IMR-90 (cell line): ENCODE results near the gene EEF1G. TPM values are rescaled to one million over a fixed set of nuclear protein-coding genes. Genes with fewer than 3 reads are reported as not detected.

ENCODE experiments used
- ATAC-seq: fragments of 200-7000 bp; cut with Tn5 transposase; 2 replicates; pipeline ENCODE4 v1.9.1; 2020; ENCODE audit warnings: low read depth, mild to moderate bottlenecking, moderate library complexity
- BruUV-seq: library from RNA; stranded (reverse); fragments of 400-500 nt; replicated peaks from 2 replicates; lab custom pipeline; 2021; lab: Mats Ljungman, UMichigan
- CTCF ChIA-PET: fragments of 300-600 bp; formaldehyde crosslinking; extraction: SDS; loops from one replicate; lab custom pipeline; 2021; ENCODE audit warnings: antibody characterized with exemption; lab: Yijun Ruan, JAX
- POLR2A ChIA-PET: fragments of 300-600 bp; sonication (Branson Sonifier 250); formaldehyde crosslinking; loops from one replicate; lab custom pipeline; 2022; ENCODE audit warnings: antibody characterized with exemption; ENCODE audit not compliant: unreplicated experiment; lab: Charles Lee
- DNase-seq: peaks from one replicate; pipeline ENCODE4 v3.0.0; 2013
- H2AFZ ChIP-seq: replicated peaks from 2 replicates; pipeline ENCODE3; 2013; ENCODE audit warnings: low read length, mild to moderate bottlenecking; ENCODE audit not compliant: poor library complexity
- H2AK5ac ChIP-seq: 2 replicates; pipeline ENCODE4 v1.6.1; 2013; ENCODE audit warnings: low read depth, low read length, inconsistent platforms
- H2AK9ac ChIP-seq: replicated peaks from 2 replicates; pipeline ENCODE3; 2013; ENCODE audit warnings: mild to moderate bottlenecking, low read depth, low read length, moderate library complexity; ENCODE audit not compliant: poor library complexity
- H2BK120ac ChIP-seq: 2 replicates; pipeline ENCODE4 v1.6.1; 2013; ENCODE audit warnings: low read depth, low read length, inconsistent platforms
- H2BK15ac ChIP-seq: 3 replicates; pipeline ENCODE4 v1.6.1; 2013; ENCODE audit warnings: low read depth, low read length, inconsistent platforms
- H2BK20ac ChIP-seq: 2 replicates; pipeline ENCODE4 v1.6.1; 2013; ENCODE audit warnings: low read depth, mild to moderate bottlenecking, inconsistent platforms, low read length, moderate library complexity
- H2BK5ac ChIP-seq: 2 replicates; pipeline ENCODE4 v1.6.1; 2013; ENCODE audit warnings: mild to moderate bottlenecking, low read depth, low read length, inconsistent platforms; ENCODE audit not compliant: poor library complexity, severe bottlenecking
- H3K14ac ChIP-seq: replicated peaks from 2 replicates; pipeline ENCODE4 v1.6.1; 2013; ENCODE audit warnings: low read depth, low read length, inconsistent platforms
- H3K18ac ChIP-seq: 2 replicates; pipeline ENCODE4 v1.6.1; 2013; ENCODE audit warnings: low read depth, low read length, control low read depth
- H3K23ac ChIP-seq: 2 replicates; pipeline ENCODE4 v1.6.1; 2013; ENCODE audit warnings: low read depth, low read length, inconsistent platforms
- H3K27ac ChIP-seq: 2 replicates; pipeline ENCODE4 v1.5.1; 2013; ENCODE audit warnings: mild to moderate bottlenecking, control low read depth, low read length; ENCODE audit not compliant: insufficient read depth
- H3K27me3 ChIP-seq: 2 replicates; pipeline ENCODE4 v1.6.1; 2013; ENCODE audit warnings: low read length; ENCODE audit not compliant: control insufficient read depth, insufficient read depth
- H3K36me3 ChIP-seq: 2 replicates; pipeline ENCODE4 v1.6.1; 2013; ENCODE audit warnings: low read length, mixed read lengths; ENCODE audit not compliant: control insufficient read depth, insufficient read depth
- H3K4ac ChIP-seq: 2 replicates; pipeline ENCODE4 v1.6.1; 2013; ENCODE audit warnings: low read depth, low read length, inconsistent platforms
- H3K4me1 ChIP-seq: 2 replicates; pipeline ENCODE4 v1.6.1; 2013; ENCODE audit warnings: low read length, mixed read lengths; ENCODE audit not compliant: control insufficient read depth, insufficient read depth
- H3K4me2 ChIP-seq: 2 replicates; pipeline ENCODE4 v1.6.1; 2013; ENCODE audit warnings: low read depth, mild to moderate bottlenecking, control low read depth, low read length, moderate library complexity
- H3K4me3 ChIP-seq: 2 replicates; pipeline ENCODE4 v1.5.1; 2013; ENCODE audit warnings: low read depth, mild to moderate bottlenecking, control low read depth, low read length, moderate library complexity; ENCODE audit not compliant: insufficient read depth
- H3K56ac ChIP-seq: 2 replicates; pipeline ENCODE4 v1.6.1; 2013; ENCODE audit warnings: low read length, inconsistent platforms; ENCODE audit not compliant: insufficient read depth; ENCODE audit errors: extremely low read depth
- H3K79me1 ChIP-seq, 2 experiments: 2 replicates each; pipeline ENCODE4 v1.6.1; 2013; ENCODE audit warnings: low read length in 2 of 2, inconsistent platforms in 1 of 2, low read depth in 1 of 2
- H3K9ac ChIP-seq: 2 replicates; pipeline ENCODE4 v1.6.1; 2013; ENCODE audit warnings: low read depth, low read length, control low read depth
- H3K9me1 ChIP-seq: 2 replicates; pipeline ENCODE4 v1.6.1; 2013; ENCODE audit warnings: low read length, inconsistent platforms; ENCODE audit not compliant: insufficient read depth
- H3K9me3 ChIP-seq: 2 replicates; pipeline ENCODE4 v1.6.1; 2013; ENCODE audit warnings: low read length; ENCODE audit not compliant: control insufficient read depth, insufficient read depth
- H4K20me1 ChIP-seq: 2 replicates; pipeline ENCODE4 v1.6.1; 2013; ENCODE audit warnings: low read length, inconsistent platforms; ENCODE audit not compliant: insufficient read depth
- H4K5ac ChIP-seq: 2 replicates; pipeline ENCODE4 v1.6.1; 2013; ENCODE audit warnings: mild to moderate bottlenecking, low read depth, low read length, control low read depth
- H4K8ac ChIP-seq, 2 experiments: 2 replicates each; pipeline ENCODE4 v1.6.1; 2013; ENCODE audit warnings: low read depth in 2 of 2, low read length in 2 of 2, control low read depth in 1 of 2, inconsistent platforms in 1 of 2
- H4K91ac ChIP-seq: 2 replicates; pipeline ENCODE4 v1.6.1; 2013; ENCODE audit warnings: low read depth, low read length, inconsistent platforms; ENCODE audit not compliant: insufficient read depth
- CHD1 ChIP-seq: IDR thresholded peaks from 2 replicates; pipeline ENCODE4 v1.6.1; 2012; ENCODE audit warnings: low read depth, low read length, improper control_type of control experiment
- MAZ ChIP-seq: IDR thresholded peaks from 2 replicates; pipeline ENCODE4 v1.6.1; 2012; ENCODE audit warnings: low read depth, mild to moderate bottlenecking, low read length, improper control_type of control experiment, moderate library complexity, borderline replicate concordance
- NFE2L2 ChIP-seq: fragments of 150-350 bp; IDR thresholded peaks from 2 replicates; pipeline ENCODE4 v1.6.1; 2016; ENCODE audit warnings: low read depth, mild to moderate bottlenecking, low read length
- WGBS, 2 experiments: methylation state at CpG; one replicate each; pipeline versions ENCODE4 v1.1.5 to v1.1.7; 2013; ENCODE audit warnings: missing lambda C conversion rate in 2 of 2; ENCODE audit not compliant: insufficient read length in 1 of 2; ENCODE audit errors: extremely low coverage in 2 of 2; 5-methylcytosine and 5-hydroxymethylcytosine counted together
- dilution Hi-C: fragments of 300-500 bp; cut with HindIII; formaldehyde crosslinking; loops from one replicate; pipeline ENCODE4 v1.14.3; 2018; ENCODE audit warnings: low sequenced_read_pairs; ENCODE audit not compliant: unreplicated experiment
- in situ Hi-C: fragments of 300-500 bp; cut with MboI; formaldehyde crosslinking; loops from 3 replicates; pipeline ENCODE4 v1.14.3; 2019; ENCODE audit warnings: low sequenced_read_pairs, inconsistent platforms, mixed read lengths
- intact Hi-C: fragments of 100-400 bp; cut with micrococcal nuclease; formaldehyde crosslinking; loops from 2 replicates; pipeline ENCODE4 v1.10.0; 2022
- polyA plus RNA-seq, 3 experiments: library from polyadenylated mRNA; depleted of rRNA; stranded (reverse); fragments of >200 nt; gene quantifications; 2 replicates each; pipeline ENCODE4 v1.2.3, GENCODE V29; 2012; ENCODE audit warnings: low replicate concordance in 1 of 3
- total RNA-seq: library from RNA; depleted of rRNA; stranded (reverse); fragments of >200 nt; gene quantifications from 2 replicates; pipeline ENCODE4 v1.2.3, GENCODE V29; 2012

EEF1G gene
- total and polyA plus RNA-seq, 2 of the 4 experiments (the other 2 are of a cell fraction), result 1,684 to 1,857 TPM

GRCh38 chr11:62574363-62575071 lies 826 bp upstream of the EEF1G start:
- H2BK20ac ChIP-seq, result no peak overlapping the region
- peak overlapping the region; percentile 96 for H3K9ac ChIP-seq
- H3K36me3 ChIP-seq, result peaks cover 45% of the 10 kb centered on the region
- H3K27ac ChIP-seq, result peak overlapping the region; percentile 91
- peak overlapping the region; percentile 98 for H3K23ac ChIP-seq
- H4K5ac ChIP-seq, result peak overlapping the region; percentile 84
- peak overlapping the region; percentile 91 for H2BK5ac ChIP-seq
- POLR2A ChIA-PET, result interaction anchor here (0.6 to 1.6 kb wide), 14 partner anchors 8 to 794 kb away, joined by 3 to 15 read pairs (median 4); partner anchors contain the start of genes C11orf98, CSKMT, GANAB and LRRN4CL
- H3K9me1 ChIP-seq, result peaks cover 11% of the 10 kb centered on the region
- H3K56ac ChIP-seq, result peak overlapping the region; percentile 98
- ATAC-seq (peak; percentile 32), DNase-seq (peak; percentile 29)
- H4K20me1 ChIP-seq, result peaks cover 35% of the 10 kb centered on the region
- peak overlapping the region; percentile 100 for H2AK9ac ChIP-seq
- peaks cover 12% of the 10 kb centered on the region for H3K4me1 ChIP-seq
- H3K4me2 ChIP-seq, result peak overlapping the region; percentile 81
- intact Hi-C loops (no loop called here), dilution Hi-C loops (no loop called here), in situ Hi-C loops (no loop called here)
- peaks cover 18 to 73% of the 10 kb centered on the region in 2 experiments for H3K79me1 ChIP-seq
- peak overlapping the region; percentile 97 to 99 for H4K8ac ChIP-seq
- peak overlapping the region; percentile 96 for H2AK5ac ChIP-seq
- no peaks in the 10 kb centered on the region for H3K27me3 ChIP-seq
- TF ChIP-seq MAZ, result peak; percentile 19; the same call in 1 of the 2 replicates
- TF ChIP-seq NFE2L2, result no peak
- TF ChIP-seq CHD1, result no peak
- H2AFZ ChIP-seq, result peak overlapping the region; percentile 91
- H3K4ac ChIP-seq, result peak overlapping the region; percentile 99
- peak overlapping the region; percentile 69 for H2BK120ac ChIP-seq
- H3K4me3 ChIP-seq, result peak overlapping the region; percentile 53
- peak overlapping the region; percentile 98 for H4K91ac ChIP-seq
- H3K9me3 ChIP-seq, result no peaks in the 10 kb centered on the region
- H3K14ac ChIP-seq, result peak overlapping the region; percentile 100
- H2BK15ac ChIP-seq, result peak overlapping the region; percentile 45; the same call in 1 of the 3 replicates
- WGBS, 2 experiments, result 0% methylated on average over 28 of the region's 33 CpGs; no CpG with 5 or more reads in 1 of the 2 experiments
- BruUV-seq, result TSS peak; percentile 75
- CTCF ChIA-PET, result interaction anchor here (0.6 to 1.5 kb wide), 3 partner anchors 14 to 115 kb away, joined by 3 to 8 read pairs (median 3); partner anchors contain the start of gene LRRN4CL
- H3K18ac ChIP-seq, result peak overlapping the region; percentile 80
